ENCODE measurements around the gene MYO7A. TPM values are rescaled to one million over a fixed set of nuclear protein-coding genes. Genes with fewer than 3 reads are reported as not detected.

Gene MYO7A
- polyA plus RNA-seq, 3 donors: 2.7 to 6.1 (median 3.1) TPM

GRCh38 chr11:77175021-77175842 is 47.2 kb downstream of the MYO7A start:
- DNase-seq (ENCODE audit: extremely low read depth in 1 of 11, low read depth in 9 of 11, low spot score in 4 of 11): no peak

GRCh38 chr11:77175869-77176539 is 48.0 kb downstream of the MYO7A start:
- no peak for DNase-seq (ENCODE audit: extremely low read depth in 1 of 11, low read depth in 9 of 11, low spot score in 4 of 11)

- no peak for DNase-seq (ENCODE audit: extremely low read depth in 1 of 11, low read depth in 9 of 11, low spot score in 4 of 11)
These were observed 49.0 kb downstream of the MYO7A start for GRCh38 chr11:77176996-77177395.

- DNase-seq (ENCODE audit: extremely low read depth in 1 of 11, low read depth in 9 of 11, low spot score in 4 of 11): no peak
These were observed 50.1 kb downstream of the MYO7A start for GRCh38 chr11:77178150-77178549.

GRCh38 chr11:77179048-77179447 is 51.0 kb downstream of the MYO7A start:
- no peak for DNase-seq (ENCODE audit: extremely low read depth in 1 of 11, low read depth in 9 of 11, low spot score in 4 of 11)

GRCh38 chr11:77179681-77180080 is 51.6 kb downstream of the MYO7A start:
- DNase-seq (ENCODE audit: extremely low read depth in 1 of 11, low read depth in 9 of 11, low spot score in 4 of 11): no peak

- no peak for DNase-seq (ENCODE audit: extremely low read depth in 1 of 11, low read depth in 9 of 11, low spot score in 4 of 11)
These were observed 52.3 kb downstream of the MYO7A start for GRCh38 chr11:77180346-77180745.

GRCh38 chr11:77181226-77181625 is 53.2 kb downstream of the MYO7A start:
- no peak for DNase-seq (ENCODE audit: extremely low read depth in 1 of 11, low read depth in 9 of 11, low spot score in 4 of 11)

- no peak for DNase-seq (ENCODE audit: extremely low read depth in 1 of 11, low read depth in 9 of 11, low spot score in 4 of 11)
These were observed 53.9 kb downstream of the MYO7A start for GRCh38 chr11:77181799-77182541.

GRCh38 chr11:77182542-77183430 is 54.7 kb downstream of the MYO7A start:
- DNase-seq (ENCODE audit: extremely low read depth in 1 of 11, low read depth in 9 of 11, low spot score in 4 of 11): no peak

GRCh38 chr11:77183431-77183984 is 55.5 kb downstream of the MYO7A start:
- DNase-seq (ENCODE audit: extremely low read depth in 1 of 11, low read depth in 9 of 11, low spot score in 4 of 11): no peak

GRCh38 chr11:77184136-77184860 is 56.3 kb downstream of the MYO7A start:
- no peak for DNase-seq (ENCODE audit: extremely low read depth in 1 of 11, low read depth in 9 of 11, low spot score in 4 of 11)

GRCh38 chr11:77186302-77186701 is 58.3 kb downstream of the MYO7A start:
- no peak for DNase-seq (ENCODE audit: extremely low read depth in 1 of 11, low read depth in 9 of 11, low spot score in 4 of 11)

GRCh38 chr11:77187111-77187750 is 59.2 kb downstream of the MYO7A start:
- no peak for DNase-seq (ENCODE audit: extremely low read depth in 1 of 11, low read depth in 9 of 11, low spot score in 4 of 11)

- peak; percentile 38 to 81 (median 73) for DNase-seq (ENCODE audit: extremely low read depth in 1 of 11, low read depth in 9 of 11, low spot score in 4 of 11)
These were observed 60.0 kb downstream of the MYO7A start for GRCh38 chr11:77187776-77188632.

GRCh38 chr11:77188633-77189491 is 60.8 kb downstream of the MYO7A start:
- DNase-seq (ENCODE audit: extremely low read depth in 1 of 11, low read depth in 9 of 11, low spot score in 4 of 11): no peak
